GM21737 (cell line): ENCODE data around the gene LDLRAD4.
A peak's percentile ranks its signal among the peaks of the same experiment; 100 is the strongest.
"Not testable (repeated sequence)": the region's sequence is repeated elsewhere in the genome, so short reads cannot be mapped to it uniquely, and the experiment has no call there.

Source experiments
- ATAC-seq: cut with Tn5 transposase; IDR thresholded peaks from one replicate; pipeline ENCODE4 v1.9.1; 2021; ENCODE audit warnings: mild to moderate bottlenecking, moderate library complexity; ENCODE audit not compliant: unreplicated experiment

The LDLRAD4 gene

DNA sequence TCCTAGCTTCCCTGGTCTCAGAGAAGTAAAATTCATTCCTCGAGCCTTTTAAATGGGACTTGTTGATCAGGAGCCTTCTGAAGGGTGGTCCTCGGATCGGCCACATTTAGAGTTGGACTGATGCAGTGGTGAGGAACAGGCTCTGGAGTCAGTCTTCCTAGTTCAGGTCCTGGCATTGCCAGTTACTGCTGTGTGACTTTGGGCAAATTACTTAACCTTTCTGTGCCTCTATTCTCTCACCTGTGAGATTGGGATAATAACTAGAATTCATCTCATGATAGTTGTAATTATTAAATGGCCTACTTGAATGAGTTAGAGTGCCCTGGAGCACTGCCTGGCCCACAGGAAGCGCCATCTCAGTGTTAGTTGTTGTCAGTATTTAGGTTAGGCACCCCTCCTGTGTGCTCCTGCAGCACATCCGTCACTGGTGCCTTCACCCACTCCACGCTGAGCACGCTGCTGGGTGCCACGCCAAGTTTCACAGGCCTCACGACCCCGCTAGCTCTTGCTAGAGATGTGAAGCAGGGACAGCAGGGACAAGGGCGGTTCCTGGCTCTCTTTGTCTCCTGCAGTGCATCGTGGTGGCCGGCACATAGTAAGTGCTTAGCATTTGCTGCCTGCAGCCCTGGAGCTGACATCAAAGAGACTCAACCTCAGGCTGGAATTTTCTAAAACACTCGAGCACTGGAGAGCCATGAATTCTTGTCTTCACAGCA lies 384.9 kb downstream of the LDLRAD4 start:
- no peak for ATAC-seq

DNA sequence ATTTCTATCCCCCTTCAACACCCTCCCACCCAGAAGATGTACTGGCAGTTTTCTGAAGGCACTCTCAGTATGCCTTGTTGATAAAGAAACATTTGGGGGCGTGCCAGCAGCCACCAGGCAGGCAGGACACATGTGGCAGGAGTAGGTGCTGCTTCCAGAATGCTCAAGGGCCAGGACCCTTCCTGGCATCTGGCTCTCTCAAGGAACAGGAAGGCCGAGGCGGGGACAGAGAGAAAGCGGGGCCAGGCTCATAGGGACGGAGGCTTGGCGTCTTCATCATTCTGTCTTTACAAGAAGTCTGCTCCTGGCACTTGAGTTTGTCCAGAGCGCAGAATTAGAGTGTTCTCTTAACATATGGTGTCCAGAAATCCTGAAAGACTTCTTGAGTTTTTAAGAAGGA lies 386.2 kb downstream of the LDLRAD4 start:
- no peak for ATAC-seq

DNA sequence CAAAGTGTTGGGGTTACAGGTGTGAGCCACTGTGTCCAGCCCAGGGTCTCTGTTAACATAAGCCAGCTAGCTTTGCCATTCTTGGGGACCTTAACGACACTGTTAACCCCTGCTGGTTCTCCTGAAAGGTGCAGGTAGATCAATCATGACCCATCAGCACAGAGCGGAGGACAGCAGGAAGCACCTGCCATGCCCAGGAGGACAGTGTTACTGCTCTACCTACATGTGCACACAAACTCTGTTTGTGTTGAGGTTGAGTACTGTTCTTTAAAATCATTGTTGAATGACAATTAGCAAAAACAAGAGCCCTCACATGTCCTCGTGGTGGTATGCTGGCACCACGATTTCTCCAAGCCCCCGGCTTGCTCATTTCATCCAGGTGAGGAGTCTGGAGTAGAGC lies 386.9 kb downstream of the LDLRAD4 start:
- ATAC-seq = no peak

DNA sequence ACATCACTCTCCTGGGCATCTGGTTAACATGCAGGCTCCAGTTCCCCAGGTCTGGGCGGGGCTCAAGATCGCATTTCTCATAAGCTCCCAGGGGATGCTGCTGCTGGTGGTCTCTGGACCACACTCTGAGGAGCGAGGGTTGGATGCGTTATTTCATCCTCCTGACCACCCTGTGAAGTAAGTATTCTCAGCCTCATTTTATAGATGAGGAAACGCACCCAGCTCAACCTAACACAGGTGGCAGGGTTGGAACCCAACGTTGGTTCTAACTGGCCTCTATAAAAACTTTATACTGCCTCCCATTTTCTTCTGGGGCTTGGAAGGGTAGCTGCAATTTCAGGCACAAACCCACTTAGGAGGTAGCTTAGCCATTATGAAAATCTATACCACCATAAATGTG lies 387.3 kb downstream of the LDLRAD4 start:
- no peak for ATAC-seq

DNA sequence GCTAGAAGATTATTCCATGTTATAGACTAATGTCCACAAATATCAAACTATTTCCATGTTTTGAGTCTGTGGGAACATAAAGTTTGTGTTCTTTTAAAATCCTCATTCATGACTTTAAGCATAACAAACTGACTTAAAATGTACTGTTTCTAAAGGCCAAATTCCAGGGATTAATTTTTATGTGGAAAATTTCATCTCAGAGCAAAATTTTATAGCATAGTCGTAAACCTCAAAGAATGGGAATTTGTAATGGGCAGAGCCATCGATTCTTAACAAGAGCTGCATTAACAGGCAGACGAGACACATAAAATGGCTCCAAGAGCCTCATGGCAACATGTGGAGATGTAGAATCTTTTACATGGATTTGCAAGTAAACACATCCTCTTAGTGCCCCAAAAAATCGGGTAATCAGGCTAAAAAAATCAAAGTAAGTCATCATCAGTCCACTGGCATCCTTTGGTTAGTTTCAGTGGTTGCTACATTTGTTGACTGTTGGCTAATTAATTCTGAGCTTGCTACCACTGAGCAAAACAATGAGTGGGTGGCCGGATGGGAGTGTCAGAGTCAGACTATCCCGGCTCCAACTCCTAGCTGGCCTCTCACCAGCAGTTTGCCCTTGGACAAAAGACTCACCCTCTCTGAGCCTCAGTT lies 388.2 kb downstream of the LDLRAD4 start:
- ATAC-seq = no peak

DNA sequence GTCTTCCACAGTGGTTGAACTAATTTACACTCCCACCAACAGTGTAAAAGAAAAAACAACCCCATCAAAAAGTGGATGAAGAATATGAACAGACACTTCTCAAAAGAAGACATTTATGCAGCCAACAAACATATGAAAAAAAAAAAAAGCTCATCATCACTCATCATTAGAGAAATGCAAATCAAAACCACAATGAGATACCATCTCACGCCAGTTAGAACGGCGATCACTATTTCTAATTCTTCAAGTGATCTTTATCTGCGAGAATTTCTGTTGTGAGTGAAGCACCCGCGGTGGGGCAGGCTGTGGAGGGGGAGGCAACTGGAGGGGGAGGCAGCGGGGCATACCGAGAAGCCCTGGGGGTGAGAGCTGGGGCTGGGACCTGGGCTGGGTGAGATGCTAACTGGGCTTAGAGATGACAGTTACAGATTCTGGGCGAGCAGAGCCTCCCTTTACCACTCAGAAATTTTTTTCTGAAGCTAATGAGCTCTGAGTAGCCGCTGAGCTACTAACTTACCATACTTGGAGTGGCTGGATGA lies 389.5 kb downstream of the LDLRAD4 start:
- not testable (repeated sequence) for ATAC-seq

DNA sequence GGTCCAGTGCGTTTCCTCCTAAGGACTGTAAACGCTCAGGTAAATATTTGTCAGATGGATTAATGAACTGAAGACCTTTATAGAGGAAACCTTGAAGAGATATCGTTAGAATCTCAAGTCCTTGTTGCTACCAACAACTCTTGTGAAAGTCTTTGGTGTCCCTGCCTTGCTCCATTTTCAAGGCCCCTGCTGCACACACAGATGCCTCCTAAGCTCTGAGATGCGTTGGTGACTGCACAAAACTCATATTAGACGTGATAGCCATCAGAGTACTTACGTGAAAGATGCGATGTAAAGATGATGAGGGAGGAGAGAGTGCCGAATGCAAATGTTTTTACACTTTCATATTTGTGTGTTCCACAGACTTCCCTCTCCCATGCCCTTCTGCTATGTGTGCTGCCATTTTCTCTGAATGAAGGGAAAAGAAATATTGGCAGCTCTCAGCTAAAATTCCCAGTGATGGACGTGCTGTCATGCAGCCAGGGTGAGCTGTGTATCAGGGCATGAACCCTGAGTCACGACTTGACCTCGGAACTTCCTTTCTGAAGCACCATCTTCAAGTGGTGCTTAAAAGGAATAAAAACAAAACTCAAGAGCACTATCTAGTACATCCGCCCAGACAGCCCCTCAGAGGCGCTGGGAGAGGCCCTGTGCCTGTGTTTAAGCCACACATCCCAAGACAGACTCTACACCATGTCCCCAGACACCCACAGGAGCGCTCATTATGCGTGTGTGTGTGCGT lies 390.4 kb downstream of the LDLRAD4 start:
- no peak for ATAC-seq

DNA sequence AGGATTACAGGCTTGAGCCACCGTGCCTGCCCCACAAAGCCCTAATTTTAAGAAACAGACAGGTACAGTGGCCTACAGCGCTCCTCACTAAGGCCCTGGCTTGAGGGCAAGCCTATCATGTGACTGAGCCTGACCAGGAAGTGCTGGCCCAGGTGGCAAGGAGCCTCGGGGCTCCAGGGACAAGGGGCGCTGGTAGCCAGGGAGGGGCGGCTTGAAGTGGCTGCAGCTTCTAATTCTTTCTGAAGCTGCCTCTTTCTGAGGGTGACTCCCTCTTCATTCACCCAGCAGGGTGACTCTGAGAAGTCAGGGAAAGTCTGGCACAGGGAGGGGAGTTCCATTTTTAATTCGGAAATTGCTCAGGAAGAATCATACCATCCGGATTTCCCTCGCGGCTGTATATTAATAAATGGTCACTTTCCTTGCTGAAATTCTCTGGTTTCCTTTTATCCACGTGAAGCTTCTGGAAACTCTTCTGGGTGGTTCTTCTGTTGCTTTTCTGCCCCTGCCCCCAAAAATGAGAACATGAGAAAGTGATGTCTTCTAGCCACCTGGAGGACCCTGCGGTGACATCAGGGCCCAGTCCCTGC lies 392.1 kb downstream of the LDLRAD4 start:
- no peak for ATAC-seq

DNA sequence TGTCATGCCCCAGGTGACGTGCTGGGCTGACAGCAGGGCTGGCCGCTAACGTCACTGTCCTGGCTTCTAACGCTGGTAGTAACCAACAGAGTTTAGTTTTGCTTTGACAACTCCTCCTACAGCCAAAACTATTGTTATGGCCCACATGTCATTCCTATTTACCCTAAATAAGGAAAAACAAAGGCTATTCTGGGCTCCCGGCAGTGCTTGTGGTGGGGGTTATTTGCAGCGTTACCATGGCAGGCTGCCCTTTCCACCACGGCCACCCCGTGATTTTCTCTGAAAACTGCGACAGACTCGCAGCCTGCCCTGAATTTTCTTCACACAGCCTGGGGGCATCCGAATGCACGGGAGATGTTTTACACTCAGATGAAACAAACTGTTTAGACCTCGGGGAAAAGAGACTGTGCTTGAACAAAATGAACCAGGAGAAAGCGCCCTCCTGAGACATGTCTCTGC lies 392.6 kb downstream of the LDLRAD4 start:
- ATAC-seq = peak; percentile 21

DNA sequence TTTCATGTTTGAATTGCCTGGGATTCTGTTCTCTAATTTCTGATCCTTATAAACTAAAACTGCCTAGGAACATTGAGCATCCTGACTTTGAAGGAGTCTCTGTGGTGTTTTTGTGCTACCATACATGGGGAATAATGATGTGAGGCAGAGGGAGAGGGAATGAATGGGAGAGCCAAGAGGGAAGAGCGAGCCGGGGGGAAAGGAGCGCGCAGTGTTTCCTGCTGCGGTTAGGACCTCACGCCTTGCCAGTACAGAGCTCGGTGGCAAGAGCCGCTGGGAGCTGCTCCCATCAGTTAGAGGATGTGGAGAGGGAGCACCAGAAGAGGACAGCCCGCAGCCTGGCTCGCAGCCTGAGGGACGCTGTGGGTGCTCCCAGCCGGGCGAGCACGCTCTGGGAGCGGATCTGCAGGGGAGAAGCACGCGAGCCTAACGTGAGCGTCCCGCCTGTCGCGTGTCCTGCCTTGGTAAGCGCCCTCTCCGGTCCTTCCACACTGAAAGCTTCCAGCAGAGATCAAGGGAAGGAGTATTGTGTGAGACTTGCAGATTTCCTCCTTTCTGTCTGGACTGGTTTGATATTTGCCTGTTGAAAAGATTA lies 393.1 kb downstream of the LDLRAD4 start:
- ATAC-seq = peak; percentile 6

DNA sequence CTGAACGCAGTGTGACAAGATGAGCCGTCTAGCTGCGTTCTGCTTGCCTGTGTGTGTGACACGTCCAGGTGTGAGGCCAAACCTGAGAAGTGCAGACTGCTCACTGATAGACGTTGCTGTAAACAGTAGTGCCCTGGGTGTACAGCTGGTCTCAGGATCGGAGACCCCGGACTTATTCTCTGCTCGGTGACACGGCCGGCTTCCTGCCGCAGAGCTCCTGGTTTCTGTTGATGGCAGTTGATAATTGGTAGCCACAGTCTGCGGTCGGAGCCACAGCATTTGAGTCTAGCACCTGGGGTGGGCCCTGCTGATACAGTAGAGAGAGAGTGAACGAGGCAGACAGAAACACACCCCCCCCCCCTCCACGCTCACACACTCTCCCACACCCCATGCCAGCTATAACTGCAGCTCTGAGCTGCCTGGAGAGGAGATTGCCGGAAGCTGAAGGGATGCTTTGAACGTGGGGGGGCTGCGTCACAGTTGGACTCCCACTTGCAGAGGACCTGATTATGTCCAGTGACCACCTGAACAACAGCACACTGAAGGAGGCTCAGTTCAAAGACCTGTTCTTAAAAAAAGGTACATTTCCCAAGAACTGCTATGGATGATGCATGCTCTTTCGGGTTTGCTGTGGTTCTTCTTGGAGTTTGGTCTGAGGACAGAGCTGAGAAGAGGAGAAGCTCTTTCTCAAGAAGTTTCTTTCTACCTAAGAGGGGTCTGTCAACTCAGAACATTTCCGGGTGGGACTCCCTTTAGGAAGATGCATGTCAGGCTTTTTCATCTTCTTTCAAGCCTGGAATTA lies 393.8 kb downstream of the LDLRAD4 start:
- ATAC-seq = peak; percentile 47

DNA sequence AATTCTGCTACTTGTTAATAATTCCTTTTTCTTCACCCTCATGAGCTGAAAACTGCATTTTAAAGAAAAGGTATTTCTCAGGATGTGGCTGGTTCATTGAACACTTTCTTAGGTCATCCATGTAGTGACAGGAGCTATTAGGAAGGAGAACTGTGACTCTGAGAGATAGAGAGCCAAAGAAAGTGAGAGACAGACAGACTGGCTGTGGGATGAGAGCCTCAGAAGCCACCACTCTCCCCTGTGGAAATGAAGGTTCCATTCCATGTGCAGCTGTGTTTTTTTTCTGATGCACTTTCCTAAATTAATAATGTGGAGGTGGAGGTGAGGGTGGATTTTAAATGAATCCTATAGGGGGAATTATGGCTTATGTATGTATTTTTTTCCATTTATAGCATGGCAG lies 394.5 kb downstream of the LDLRAD4 start:
- ATAC-seq = no peak

DNA sequence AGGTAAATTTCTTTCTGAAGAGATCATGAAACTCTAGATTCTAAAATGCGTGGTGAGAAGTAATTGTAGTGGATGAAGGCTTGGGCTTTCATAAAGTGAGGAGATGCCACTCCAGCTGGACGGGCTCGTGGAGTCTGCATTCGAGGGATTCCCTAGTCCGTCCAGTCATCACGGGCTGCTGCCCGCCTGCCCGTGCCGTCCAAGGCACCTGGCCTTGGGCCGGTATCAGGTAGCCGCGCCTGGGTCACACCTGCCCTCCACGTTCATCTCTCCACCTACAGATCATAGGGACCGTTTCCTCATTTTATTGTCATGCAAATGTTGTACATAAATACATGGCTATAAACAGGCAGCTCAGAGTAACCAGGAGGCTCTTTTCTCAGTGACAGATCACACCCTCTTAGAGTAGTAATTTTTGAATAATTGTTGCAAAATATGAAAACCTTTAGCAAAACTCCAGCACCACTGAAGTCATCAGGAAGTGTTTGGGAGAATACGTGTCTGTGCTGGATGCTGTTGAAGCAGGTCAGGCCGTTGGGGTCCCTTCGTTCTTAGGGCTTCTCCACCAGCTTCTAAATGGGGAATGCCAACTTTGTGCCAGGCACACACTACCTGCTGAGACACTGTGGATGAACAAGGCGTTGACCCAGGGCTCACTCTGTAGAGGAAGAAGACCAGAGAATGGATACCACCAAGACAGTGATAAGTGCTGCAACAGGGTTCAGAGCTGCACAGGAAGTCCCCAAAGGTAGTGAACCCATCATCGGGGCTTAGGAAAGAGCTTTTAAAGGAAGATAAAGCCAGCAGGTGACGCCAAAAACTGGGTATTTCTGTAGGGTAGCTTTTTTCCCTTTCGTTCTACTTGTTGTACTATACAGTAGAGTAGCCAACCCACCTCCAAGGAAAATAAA lies 395.3 kb downstream of the LDLRAD4 start:
- ATAC-seq = no peak

DNA sequence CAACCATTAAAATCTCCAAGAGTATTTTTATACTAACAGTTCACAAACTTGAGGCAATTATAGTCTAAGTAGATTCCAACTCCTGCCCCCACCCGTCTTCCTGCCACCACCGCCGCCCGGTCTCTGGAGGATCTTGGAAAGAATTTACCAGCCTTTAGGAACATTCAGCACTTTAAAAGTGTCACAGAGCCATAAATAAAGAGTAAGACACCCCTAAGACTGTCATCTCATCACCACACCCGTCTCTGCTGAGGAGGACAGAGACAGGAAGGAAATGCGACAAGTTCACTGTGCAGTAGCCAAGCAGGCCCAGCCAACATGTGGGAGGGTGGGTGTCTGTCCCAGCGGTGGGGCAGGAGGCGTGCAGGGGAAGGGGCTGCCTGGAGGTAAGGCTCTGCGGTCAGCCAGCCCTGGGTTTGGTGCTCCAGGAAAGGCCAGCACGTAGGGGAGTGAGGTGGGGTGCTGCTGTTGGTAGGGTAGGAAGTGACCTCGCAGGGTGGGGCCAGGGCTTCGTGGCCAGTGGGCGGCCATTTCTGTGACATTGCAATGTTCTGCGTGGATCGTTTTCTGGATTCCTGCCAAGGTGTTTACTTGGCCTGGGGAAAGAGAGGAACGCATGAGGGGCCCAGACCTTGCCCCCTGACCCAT lies 396.2 kb downstream of the LDLRAD4 start:
- ATAC-seq = no peak

DNA sequence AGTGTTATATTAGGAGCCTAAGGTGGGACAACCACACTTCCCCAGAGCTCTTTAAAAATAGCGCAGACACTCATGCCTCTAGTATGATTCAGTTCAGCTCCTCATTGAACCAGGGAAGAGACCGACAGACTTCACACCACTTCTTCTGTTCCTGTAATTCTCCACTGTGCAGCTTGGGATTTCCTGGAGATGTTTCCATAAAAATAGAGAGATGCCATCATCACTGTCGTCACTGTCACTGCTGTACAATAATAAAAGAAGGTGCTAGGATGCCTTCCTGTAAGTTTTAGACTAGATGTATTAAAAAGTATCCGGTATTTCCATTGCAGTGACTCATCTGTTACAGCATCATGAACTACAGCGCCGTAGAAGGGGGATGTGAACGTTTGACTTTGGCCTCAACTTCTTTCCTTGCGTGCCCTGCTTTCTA lies 396.9 kb downstream of the LDLRAD4 start:
- no peak for ATAC-seq

DNA sequence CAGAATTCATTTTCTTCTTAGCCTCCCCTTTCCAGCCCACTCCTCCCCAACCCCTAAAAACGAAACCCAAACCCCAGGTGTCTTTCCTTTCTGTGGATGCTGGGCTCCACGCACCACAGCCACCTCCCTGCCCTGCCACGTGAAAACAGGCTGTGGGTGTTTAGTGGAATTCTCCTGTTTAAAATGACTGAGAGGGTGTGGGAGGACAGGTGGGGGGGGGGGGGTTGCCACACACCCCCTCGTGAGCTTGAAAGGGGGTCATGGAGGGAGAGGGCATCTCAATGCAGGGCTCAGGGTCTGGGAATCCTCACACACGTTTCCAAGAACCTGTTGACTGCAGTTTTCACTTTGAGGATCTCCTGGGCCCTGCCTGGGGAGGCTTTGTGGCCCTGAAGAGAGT lies 397.5 kb downstream of the LDLRAD4 start:
- no peak for ATAC-seq

DNA sequence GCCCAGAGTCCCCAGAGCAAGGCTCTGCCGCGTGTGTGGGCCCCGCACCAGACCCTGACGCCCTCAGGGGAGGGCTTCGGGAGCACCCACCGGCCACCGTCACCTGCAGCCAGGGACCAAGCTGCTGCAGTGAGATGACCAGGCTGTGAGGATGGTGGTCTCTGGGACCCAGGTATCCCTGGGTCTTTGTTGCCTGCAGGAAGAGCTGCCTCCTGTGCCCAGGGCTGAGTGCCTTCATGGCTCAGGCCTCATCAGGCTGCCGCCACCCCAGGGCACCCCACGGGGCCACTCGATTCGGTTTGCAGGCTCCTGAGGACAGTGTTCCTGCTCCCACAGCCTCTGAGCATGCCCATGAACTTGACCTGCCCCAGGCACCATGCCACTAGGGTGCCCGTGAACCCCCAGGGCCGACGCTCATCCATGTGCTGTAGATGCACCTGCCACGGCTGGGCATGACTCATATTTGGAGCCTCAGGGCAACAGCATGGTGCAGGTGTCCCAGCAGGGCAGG lies 398.0 kb downstream of the LDLRAD4 start:
- no peak for ATAC-seq

DNA sequence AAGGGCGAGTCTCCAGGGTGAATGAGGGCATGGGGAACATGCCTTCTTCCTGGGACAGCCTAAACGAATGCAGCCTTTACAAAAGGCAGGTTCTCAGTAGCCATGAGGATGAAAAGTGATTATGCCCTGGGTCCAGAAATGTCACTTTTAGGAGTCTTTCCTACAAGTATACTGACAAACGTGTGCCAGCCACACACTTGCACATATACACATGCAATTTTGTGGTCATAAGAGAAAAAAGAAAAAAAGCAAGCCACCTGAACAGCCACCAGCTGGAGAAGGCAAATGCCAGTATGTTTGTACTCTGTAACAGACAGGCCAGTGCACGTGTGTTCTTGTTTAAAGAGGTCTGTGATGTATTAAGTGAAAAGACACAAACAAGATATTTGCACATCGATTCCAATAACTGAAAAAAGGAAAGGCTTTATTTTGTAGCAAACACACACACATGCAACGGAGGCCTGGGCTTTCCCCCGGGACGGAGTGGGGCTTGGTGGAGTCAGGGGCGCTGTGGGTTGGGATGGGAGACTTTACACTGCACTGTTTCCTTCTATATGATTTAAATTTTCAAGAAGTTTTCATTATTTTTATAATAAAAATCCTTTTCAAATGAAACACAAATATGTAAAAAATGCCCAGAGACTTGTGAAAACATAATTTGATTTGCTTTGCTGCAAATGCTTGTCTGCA lies 399.4 kb downstream of the LDLRAD4 start:
- ATAC-seq = no peak
